Fibroblast of the aortic adventitia (primary cell): ENCODE measurements around the gene METTL21C. TPM values are rescaled to one million over a fixed set of nuclear protein-coding genes. Genes with fewer than 3 reads are reported as not detected.

Experiments
- DNase-seq: peaks from one replicate; pipeline ENCODE4 v3.0.0-alpha.2; 2010; ENCODE audit warnings: low read depth
- H3K4me3 ChIP-seq: 2 replicates; pipeline ENCODE4 v1.5.1; 2011; ENCODE audit warnings: low read depth, mild to moderate bottlenecking, control low read depth, low read length, moderate library complexity
- total RNA-seq: library from RNA; depleted of rRNA; stranded (reverse); fragments of >200 nt; gene quantifications from 2 replicates; pipeline ENCODE4 v1.2.3, GENCODE V29; 2012; ENCODE audit warnings: low replicate concordance
- TF ChIP-seq, protein P1 (sequence below): IDR thresholded peaks from 2 replicates; pipeline ENCODE4 v1.5.1; 2011; ENCODE audit warnings: mild to moderate bottlenecking, low read length, control low read depth, inconsistent platforms; ENCODE audit not compliant: insufficient read depth

The METTL21C gene
- total RNA-seq, 1 donor, result not detected

DNA sequence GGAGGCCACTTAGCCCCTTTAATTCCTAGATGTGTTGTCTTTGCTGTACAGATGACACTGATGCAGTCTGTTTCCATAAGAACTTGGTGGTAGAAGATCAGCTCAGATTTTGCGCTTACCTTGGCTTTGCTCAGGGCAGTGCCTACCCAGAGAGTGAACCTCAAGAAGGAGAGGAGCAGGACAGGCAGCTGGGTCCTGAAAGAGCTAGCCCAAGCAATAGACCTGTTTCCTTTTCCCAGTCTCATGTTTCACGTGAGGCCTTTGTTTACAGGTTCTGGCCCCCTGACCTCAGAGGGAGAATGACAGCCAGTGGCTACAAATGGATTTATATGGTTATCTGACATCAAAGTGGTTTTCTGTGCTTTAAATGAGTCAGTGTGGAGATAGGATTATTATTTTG lies 40.1 kb downstream of the METTL21C start:
- DNase-seq, result no peak

DNA sequence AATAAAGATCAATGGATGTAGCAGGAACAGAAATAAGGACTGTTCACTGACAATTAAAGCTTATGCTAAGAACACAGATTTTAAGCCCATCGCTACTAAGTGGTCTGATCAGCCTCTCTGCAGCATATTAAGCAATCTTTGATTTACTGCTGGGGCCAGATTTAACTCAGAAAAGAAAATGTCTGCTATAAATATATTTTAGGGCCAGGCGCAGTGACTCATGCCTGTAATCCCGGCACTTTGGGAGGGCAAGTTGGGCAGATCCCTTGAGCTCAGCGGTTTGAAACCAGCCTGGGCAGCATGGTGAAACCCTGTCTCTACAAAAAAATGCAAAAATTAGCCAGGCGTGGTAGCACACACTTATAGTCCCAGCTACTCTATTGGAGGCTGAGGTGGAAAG lies 43.0 kb downstream of the METTL21C start:
- no peak overlapping the region for H3K4me3 ChIP-seq
- peak; percentile 14 for DNase-seq
- TF ChIP-seq, protein P1, sequence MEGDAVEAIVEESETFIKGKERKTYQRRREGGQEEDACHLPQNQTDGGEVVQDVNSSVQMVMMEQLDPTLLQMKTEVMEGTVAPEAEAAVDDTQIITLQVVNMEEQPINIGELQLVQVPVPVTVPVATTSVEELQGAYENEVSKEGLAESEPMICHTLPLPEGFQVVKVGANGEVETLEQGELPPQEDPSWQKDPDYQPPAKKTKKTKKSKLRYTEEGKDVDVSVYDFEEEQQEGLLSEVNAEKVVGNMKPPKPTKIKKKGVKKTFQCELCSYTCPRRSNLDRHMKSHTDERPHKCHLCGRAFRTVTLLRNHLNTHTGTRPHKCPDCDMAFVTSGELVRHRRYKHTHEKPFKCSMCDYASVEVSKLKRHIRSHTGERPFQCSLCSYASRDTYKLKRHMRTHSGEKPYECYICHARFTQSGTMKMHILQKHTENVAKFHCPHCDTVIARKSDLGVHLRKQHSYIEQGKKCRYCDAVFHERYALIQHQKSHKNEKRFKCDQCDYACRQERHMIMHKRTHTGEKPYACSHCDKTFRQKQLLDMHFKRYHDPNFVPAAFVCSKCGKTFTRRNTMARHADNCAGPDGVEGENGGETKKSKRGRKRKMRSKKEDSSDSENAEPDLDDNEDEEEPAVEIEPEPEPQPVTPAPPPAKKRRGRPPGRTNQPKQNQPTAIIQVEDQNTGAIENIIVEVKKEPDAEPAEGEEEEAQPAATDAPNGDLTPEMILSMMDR, result no peak

More for the DNA sequence above, 40.1 kb downstream of the METTL21C start:
- TF ChIP-seq, protein P1, result no peak
- no peak overlapping the region for H3K4me3 ChIP-seq

DNA sequence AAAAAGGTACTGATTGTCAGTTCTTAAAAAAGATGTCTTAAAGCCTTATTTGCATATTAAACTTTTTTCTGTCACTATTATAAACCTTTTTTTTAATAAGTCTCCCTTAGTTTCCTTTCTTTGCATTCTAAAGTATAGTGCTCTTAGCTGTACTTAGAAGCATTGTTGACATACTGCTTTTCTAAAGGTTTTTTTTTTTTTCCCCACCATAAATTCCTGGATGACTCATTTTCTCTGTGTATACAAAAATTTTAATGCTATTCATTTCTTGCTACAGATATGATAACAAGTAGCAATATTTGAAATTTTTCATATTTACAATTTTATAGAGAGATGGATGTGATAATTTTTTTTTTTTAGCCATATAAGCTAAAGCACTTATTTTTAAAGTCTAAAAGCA lies 43.5 kb downstream of the METTL21C start:
- TF ChIP-seq, protein P1, result no peak
- peak; percentile 47 for DNase-seq
- H3K4me3 ChIP-seq, result no peak overlapping the region

DNA sequence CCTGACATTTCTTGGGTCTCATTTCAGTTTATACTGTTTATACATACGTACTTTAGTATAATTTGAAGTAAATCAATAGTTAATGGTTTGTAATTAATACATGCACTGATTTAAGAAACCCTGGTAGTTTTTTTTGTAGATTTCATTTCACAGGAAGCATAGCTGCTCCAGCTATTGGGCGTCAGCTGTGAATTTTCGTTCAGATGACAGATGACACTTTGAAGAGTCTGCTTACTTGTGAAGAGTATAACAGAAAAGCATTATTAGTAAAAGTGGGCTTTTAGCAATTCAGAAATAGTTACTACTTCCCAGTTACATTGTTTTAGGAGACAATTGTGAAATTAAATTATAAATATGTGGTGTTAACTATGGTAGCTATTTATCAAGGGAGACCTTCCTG lies 44.4 kb downstream of the METTL21C start:
- DNase-seq, result no peak
- TF ChIP-seq, protein P1, result no peak
- no peak overlapping the region for H3K4me3 ChIP-seq

DNA sequence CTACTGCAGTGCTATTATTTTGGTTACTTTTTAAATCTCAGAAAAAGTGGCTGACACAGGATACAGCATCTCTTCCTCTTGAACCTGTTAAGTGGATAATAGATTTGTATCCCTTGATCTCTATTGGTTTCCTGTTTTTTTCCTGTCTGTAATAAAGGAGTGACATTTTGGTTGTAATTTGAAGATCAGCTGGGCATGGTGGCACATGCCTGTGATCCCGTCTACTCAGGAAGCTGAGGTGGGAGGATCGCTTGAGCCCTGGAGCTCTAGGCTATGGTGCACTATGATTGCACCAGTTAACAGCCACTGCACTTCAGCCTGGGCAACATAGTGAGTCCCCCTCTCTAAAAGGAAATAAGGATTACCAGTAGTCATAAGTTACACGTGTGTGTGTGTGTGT lies 46.8 kb downstream of the METTL21C start:
- H3K4me3 ChIP-seq, result no peak overlapping the region
- TF ChIP-seq, protein P1, result no peak
- no peak for DNase-seq

DNA sequence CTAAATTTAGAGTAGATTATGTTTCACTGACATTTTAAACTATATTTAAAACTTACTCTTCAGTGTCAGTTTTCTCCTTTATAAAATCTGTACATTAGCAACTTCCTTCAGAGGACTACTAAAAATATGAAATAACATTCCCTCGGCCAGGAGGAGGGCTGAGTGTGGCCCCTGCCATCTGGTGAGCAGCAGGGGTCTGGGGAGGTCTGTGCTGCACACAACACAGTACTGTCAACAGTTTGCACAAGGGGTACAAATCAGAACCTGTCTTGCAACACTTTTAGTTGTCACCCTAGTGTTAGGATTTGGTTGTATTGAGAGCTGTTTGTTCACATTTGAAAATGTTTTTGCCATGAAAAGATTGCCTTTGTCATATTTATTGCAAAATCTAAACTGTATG lies 49.1 kb downstream of the METTL21C start:
- H3K4me3 ChIP-seq, result no peak overlapping the region
- TF ChIP-seq, protein P1, result no peak
- no peak for DNase-seq

DNA sequence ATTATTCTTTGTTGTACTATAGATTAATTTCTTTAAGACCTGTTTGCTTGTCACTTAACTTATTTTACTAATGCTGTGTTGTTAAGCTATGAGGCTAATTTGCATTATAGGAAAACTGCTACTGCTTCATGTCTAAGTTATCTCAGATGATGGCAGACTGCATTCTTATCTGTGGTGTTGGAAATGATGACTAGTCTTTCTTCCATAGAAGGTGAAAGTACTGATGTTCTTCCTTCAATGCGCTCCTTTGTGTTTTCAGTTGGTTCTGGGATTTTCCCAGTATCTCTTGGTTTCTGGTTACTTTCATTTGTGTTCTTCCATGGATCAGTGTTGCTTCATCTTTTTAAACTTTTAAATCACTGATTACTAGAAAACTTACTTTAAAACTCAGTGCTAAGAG lies 51.2 kb downstream of the METTL21C start:
- H3K4me3 ChIP-seq, result no peak overlapping the region
- TF ChIP-seq, protein P1, result no peak
- DNase-seq, result no peak
